ENCODE results near the gene GPATCH8.
A peak's percentile ranks its signal among the peaks of the same experiment; 100 is the strongest.

The GPATCH8 gene

DNA sequence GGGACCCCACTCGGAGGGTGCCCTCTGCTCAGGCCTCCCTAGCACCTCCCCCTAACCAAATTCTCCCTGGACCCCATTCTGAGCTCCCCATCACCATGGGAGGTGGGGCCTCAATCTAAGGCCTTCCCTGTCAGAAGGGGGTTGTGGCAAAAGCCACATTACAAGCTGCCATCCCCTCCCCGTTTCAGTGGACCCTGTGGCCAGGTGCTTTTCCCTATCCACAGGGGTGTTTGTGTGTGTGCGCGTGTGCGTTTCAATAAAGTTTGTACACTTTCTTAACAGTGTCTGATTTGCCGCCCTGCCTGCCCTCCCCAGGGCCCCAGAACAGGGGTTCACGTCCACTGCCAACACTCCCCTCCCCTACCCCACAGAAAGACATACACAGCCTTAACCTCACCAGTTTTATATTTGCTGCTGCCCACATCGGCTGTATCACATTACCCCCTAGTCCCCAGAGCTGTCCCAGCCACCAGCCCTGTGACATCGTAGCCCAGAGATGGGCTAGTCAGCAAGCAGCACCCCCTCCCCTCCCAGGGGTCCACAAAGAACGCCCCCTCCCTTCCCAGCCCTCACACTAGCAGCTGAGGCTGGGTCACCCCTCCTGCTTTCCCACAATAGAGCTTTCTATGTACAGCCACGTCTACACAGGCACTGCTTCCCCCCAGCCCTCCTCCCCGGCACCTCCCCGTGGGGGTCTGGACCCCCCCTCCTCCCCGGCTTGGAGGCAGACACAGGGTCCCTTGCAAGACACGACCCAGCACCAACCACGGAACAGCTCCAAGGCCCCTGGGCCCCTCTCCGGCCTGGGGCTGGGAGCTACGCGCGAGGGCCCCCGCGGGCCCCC is 150.2 kb downstream of the GPATCH8 start:
- Histone ChIP-seq H3K4me3 (ENCODE audit: low read depth, low read length) (no peak overlapping the region), H3K4me1 (no peaks in the 10 kb centered on the region), H3K27me3 (no peaks in the 10 kb centered on the region), H3K36me3 (peaks cover 15% of the 10 kb centered on the region), H3K9me3 (no peaks in the 10 kb centered on the region)
- no peak for TF ChIP-seq CTCF (IDR thresholded peaks at IDR 0.05; ENCODE audit: low read depth, low read length)
- DNase-seq: no peak

DNA sequence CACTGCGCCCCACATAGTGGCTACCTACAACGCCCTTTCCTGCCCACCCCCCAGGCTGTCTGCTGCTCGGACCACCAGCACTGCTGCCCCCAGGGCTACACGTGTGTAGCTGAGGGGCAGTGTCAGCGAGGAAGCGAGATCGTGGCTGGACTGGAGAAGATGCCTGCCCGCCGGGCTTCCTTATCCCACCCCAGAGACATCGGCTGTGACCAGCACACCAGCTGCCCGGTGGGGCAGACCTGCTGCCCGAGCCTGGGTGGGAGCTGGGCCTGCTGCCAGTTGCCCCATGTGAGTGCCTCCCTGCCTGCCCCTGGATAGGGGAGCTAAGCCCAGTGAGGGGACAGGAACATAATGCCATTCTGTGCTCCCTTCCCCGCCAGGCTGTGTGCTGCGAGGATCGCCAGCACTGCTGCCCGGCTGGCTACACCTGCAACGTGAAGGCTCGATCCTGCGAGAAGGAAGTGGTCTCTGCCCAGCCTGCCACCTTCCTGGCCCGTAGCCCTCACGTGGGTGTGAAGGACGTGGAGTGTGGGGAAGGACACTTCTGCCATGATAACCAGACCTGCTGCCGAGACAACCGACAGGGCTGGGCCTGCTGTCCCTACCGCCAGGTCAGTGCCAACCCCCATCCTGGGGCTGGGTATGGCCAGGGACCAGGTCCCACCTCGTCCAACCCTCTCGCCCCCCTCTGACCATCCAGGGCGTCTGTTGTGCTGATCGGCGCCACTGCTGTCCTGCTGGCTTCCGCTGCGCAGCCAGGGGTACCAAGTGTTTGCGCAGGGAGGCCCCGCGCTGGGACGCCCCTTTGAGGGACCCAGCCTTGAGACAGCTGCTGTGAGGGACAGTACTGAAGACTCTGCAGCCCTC is 151.0 kb downstream of the GPATCH8 start:
- Histone ChIP-seq H3K9me3 (no peaks in the 10 kb centered on the region), H3K36me3 (peaks cover 15% of the 10 kb centered on the region), H3K27me3 (no peaks in the 10 kb centered on the region), H3K4me1 (no peaks in the 10 kb centered on the region), H3K4me3 (ENCODE audit: low read depth, low read length) (no peak overlapping the region)
- no peak for DNase-seq
- no peak for TF ChIP-seq CTCF (IDR thresholded peaks at IDR 0.05; ENCODE audit: low read depth, low read length)

- no peaks in the 10 kb centered on the region for H3K27me3 ChIP-seq
- no peaks in the 10 kb centered on the region for H3K9me3 ChIP-seq
- no peak for TF ChIP-seq CTCF (IDR thresholded peaks at IDR 0.05; ENCODE audit: low read depth, low read length)
- no peaks in the 10 kb centered on the region for H3K4me1 ChIP-seq
- DNase-seq: no peak
- peaks cover 15% of the 10 kb centered on the region for H3K36me3 ChIP-seq
- H3K4me3 ChIP-seq (ENCODE audit: low read depth, low read length): no peak overlapping the region
These were observed 151.7 kb downstream of the GPATCH8 start for GRCh38 chr17:44351464-44351863.

- peaks cover 15% of the 10 kb centered on the region for H3K36me3 ChIP-seq
- peak; percentile 92 for TF ChIP-seq CTCF (IDR thresholded peaks at IDR 0.05; ENCODE audit: low read depth, low read length)
These were observed 152.4 kb downstream of the GPATCH8 start for GRCh38 chr17:44350733-44351226.

DNA sequence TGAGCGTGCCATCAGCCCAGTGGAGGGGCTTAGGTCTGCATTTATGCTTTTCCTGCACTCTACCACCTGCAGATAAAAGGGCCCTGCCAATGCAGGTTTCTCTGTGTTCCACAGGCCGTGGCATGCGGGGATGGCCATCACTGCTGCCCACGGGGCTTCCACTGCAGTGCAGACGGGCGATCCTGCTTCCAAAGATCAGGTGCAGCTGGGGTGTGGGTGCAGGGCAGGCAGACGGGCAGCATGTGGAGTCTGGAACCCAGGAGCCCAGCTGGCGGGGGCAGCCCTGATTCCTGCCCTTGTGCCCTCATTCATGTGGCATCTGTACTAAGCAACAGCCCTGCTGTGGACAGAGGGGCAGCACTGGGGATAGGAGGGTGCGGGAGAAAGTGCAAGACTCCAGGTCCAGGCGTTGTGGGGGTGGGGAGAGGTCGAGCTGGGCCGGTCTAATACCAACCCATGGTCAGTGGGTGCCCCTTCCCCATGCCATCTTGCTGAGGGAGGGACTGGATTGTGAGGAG is 153.6 kb downstream of the GPATCH8 start:
- no peak overlapping the region for H3K4me3 ChIP-seq (ENCODE audit: low read depth, low read length)
- no peak for DNase-seq
- no peaks in the 10 kb centered on the region for H3K27me3 ChIP-seq
- no peaks in the 10 kb centered on the region for H3K4me1 ChIP-seq
- TF ChIP-seq CTCF (IDR thresholded peaks at IDR 0.05; ENCODE audit: low read depth, low read length): no peak
- peaks cover 15% of the 10 kb centered on the region for H3K36me3 ChIP-seq
- H3K9me3 ChIP-seq: no peaks in the 10 kb centered on the region

More at GRCh38 chr17:44350733-44351226, 152.4 kb downstream of the GPATCH8 start:
- Histone ChIP-seq H3K9me3 (no peaks in the 10 kb centered on the region), H3K4me3 (ENCODE audit: low read depth, low read length) (no peak overlapping the region), H3K27me3 (no peaks in the 10 kb centered on the region), H3K4me1 (no peaks in the 10 kb centered on the region)
- peak; percentile 87 for DNase-seq
